ENCODE results near the gene ERICH3. TPM values are rescaled to one million over a fixed set of nuclear protein-coding genes. Genes with fewer than 3 reads are reported as not detected.

The ERICH3 gene
- total and polyA plus RNA-seq, 4 donors = 0.04 to 0.08 (median 0.05) TPM

DNA sequence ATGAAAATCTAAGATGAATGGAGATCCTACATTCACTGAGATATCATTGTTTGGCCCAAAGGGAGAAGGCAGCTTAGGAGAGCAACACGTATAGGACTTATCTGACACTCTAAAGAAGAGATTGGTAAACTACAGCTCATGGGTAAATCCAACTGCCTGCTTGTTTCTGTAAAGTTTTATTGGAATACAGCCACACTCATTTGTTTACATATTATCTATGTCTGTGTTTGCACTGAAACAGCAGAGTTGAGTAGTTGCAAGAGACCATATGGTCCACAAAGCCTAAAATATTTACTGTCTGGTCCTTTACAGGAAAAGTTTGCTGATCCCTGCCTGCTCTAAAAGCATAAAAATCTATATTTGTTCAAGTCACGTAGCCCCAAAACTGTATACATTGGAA lies 146.9 kb downstream of the ERICH3 start:
- Histone ChIP-seq H3K4me1 (ENCODE audit: control insufficient read depth in 4 of 4, insufficient read depth in 4 of 4, low read length in 3 of 4) (peaks cover 0 to 2% (median 0%) of the 10 kb centered on the region in 4 donors), H3K36me3 (ENCODE audit: control insufficient read depth in 4 of 4, insufficient read depth in 3 of 4, low read depth in 1 of 4, low read length in 3 of 4) (no peaks in the 10 kb centered on the region), H3K27me3 (ENCODE audit: control insufficient read depth in 4 of 4, insufficient read depth in 4 of 4, low read length in 3 of 4) (no peaks in the 10 kb centered on the region), H3K4me3 (ENCODE audit: low read depth in 1 of 3, low read length in 3 of 3) (no peak overlapping the region), H3K9me3 (ENCODE audit: control insufficient read depth in 4 of 4, low read length in 3 of 4) (no peaks in the 10 kb centered on the region), H3K27ac (ENCODE audit: low read depth in 1 of 2, low read length in 2 of 2) (no peak overlapping the region), H3K9ac (ENCODE audit: low read depth in 1 of 2, low read length in 2 of 2) (no peak overlapping the region)
- TF ChIP-seq, protein P1, sequence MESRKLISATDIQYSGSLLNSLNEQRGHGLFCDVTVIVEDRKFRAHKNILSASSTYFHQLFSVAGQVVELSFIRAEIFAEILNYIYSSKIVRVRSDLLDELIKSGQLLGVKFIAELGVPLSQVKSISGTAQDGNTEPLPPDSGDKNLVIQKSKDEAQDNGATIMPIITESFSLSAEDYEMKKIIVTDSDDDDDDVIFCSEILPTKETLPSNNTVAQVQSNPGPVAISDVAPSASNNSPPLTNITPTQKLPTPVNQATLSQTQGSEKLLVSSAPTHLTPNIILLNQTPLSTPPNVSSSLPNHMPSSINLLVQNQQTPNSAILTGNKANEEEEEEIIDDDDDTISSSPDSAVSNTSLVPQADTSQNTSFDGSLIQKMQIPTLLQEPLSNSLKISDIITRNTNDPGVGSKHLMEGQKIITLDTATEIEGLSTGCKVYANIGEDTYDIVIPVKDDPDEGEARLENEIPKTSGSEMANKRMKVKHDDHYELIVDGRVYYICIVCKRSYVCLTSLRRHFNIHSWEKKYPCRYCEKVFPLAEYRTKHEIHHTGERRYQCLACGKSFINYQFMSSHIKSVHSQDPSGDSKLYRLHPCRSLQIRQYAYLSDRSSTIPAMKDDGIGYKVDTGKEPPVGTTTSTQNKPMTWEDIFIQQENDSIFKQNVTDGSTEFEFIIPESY (IDR thresholded peaks at IDR 0.05) = no peak
- TF ChIP-seq FOXA1 (IDR thresholded peaks at IDR 0.05) = no peak
- no peak for TF ChIP-seq HNF4G (IDR thresholded peaks at IDR 0.05)
- TF ChIP-seq, protein P2, sequence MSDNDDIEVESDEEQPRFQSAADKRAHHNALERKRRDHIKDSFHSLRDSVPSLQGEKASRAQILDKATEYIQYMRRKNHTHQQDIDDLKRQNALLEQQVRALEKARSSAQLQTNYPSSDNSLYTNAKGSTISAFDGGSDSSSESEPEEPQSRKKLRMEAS (IDR thresholded peaks at IDR 0.05) = no peak
- no peak for TF ChIP-seq EGR1 (IDR thresholded peaks at IDR 0.05; ENCODE audit: low read depth in 2 of 2)
- no peak for TF ChIP-seq TAF1 (conservative IDR thresholded peaks at IDR 0.05)
- no peak for TF ChIP-seq HNF4A (conservative IDR thresholded peaks at IDR 0.05)
- WGBS = 42% methylated on average over 2 of the region's 2 CpGs
- DNase-seq (ENCODE audit: low spot score) = no peak

DNA sequence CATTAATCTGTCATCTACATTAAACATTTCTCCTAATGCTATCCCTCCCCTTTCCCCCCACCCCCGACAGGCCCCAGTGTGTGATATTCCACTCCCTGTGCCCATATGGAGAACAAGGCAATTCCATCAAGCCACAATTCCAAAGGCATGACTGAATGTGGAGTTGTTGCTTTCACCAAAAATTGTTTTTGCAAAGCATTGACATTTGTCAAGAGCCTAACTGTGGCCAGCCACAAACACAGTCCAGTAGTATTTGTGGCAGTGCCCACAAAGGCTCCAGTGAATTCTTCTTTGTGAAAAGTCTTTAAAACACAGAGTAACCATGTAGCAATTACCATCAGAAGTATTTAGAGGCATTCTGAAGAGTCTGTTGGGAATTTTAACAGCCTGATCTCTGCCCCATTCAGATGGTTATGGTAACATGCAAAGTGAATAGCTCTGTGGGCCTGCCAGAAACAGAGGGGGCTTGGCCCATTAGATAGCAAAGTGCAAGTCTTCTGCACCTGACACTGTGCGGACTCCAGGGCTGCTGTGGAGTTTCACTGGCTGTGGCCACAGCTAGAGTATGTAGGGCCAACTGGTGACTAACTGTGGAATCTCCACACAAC lies 149.6 kb downstream of the ERICH3 start:
- H3K4me3 ChIP-seq (ENCODE audit: low read depth in 1 of 3, low read length in 3 of 3) = no peak overlapping the region
- H3K36me3 ChIP-seq (ENCODE audit: control insufficient read depth in 4 of 4, insufficient read depth in 3 of 4, low read depth in 1 of 4, low read length in 3 of 4) = no peaks in the 10 kb centered on the region
- H3K9me3 ChIP-seq (ENCODE audit: control insufficient read depth in 4 of 4, low read length in 3 of 4) = no peaks in the 10 kb centered on the region
- WGBS = 77% methylated on average over 2 of the region's 2 CpGs
- no peak for DNase-seq (ENCODE audit: low spot score)
- H3K27ac ChIP-seq (ENCODE audit: low read depth in 1 of 2, low read length in 2 of 2) = no peak overlapping the region
- no peak overlapping the region for H3K9ac ChIP-seq (ENCODE audit: low read depth in 1 of 2, low read length in 2 of 2)
- TF ChIP-seq, protein P3, sequence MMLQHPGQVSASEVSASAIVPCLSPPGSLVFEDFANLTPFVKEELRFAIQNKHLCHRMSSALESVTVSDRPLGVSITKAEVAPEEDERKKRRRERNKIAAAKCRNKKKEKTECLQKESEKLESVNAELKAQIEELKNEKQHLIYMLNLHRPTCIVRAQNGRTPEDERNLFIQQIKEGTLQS (IDR thresholded peaks at IDR 0.05) = no peak
- TF ChIP-seq NR2F2 (IDR thresholded peaks at IDR 0.05) (no peak), RXRA (IDR thresholded peaks at IDR 0.05) (no peak), HNF4G (IDR thresholded peaks at IDR 0.05) (no peak), RAD21 (IDR thresholded peaks at IDR 0.05) (no peak), EGR1 (IDR thresholded peaks at IDR 0.05; ENCODE audit: low read depth in 2 of 2) (no peak), TAF1 (conservative IDR thresholded peaks at IDR 0.05) (no peak), JUND (IDR thresholded peaks at IDR 0.05) (no peak), FOXA2 (IDR thresholded peaks at IDR 0.05) (no peak)
- TF ChIP-seq, protein P2 (IDR thresholded peaks at IDR 0.05) = no peak
- TF ChIP-seq, protein P1 (IDR thresholded peaks at IDR 0.05) = no peak
- TF ChIP-seq, protein P4, sequence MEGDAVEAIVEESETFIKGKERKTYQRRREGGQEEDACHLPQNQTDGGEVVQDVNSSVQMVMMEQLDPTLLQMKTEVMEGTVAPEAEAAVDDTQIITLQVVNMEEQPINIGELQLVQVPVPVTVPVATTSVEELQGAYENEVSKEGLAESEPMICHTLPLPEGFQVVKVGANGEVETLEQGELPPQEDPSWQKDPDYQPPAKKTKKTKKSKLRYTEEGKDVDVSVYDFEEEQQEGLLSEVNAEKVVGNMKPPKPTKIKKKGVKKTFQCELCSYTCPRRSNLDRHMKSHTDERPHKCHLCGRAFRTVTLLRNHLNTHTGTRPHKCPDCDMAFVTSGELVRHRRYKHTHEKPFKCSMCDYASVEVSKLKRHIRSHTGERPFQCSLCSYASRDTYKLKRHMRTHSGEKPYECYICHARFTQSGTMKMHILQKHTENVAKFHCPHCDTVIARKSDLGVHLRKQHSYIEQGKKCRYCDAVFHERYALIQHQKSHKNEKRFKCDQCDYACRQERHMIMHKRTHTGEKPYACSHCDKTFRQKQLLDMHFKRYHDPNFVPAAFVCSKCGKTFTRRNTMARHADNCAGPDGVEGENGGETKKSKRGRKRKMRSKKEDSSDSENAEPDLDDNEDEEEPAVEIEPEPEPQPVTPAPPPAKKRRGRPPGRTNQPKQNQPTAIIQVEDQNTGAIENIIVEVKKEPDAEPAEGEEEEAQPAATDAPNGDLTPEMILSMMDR (IDR thresholded peaks at IDR 0.05; ENCODE audit: low read depth, low read length, missing input control) = no peak
- H3K27me3 ChIP-seq (ENCODE audit: control insufficient read depth in 4 of 4, insufficient read depth in 4 of 4, low read length in 3 of 4) = no peaks in the 10 kb centered on the region
- H3K4me1 ChIP-seq (ENCODE audit: control insufficient read depth in 4 of 4, insufficient read depth in 4 of 4, low read length in 3 of 4) = peaks cover 0 to 2% (median 0%) of the 10 kb centered on the region in 4 donors

Data from liver (tissue), 9 donors.